GM18861 (cell line): ENCODE measurements around the gene SH2D7.

Experiments used
- ATAC-seq: cut with Tn5 transposase; IDR thresholded peaks from one replicate; pipeline ENCODE4 v1.9.1; 2021; ENCODE audit not compliant: unreplicated experiment

SH2D7 gene

GRCh38 chr15:78077871-78078210 lies 14.5 kb upstream of the SH2D7 start:
- ATAC-seq = no peak

GRCh38 chr15:78079298-78080087 lies 12.9 kb upstream of the SH2D7 start:
- ATAC-seq = no peak

DNA sequence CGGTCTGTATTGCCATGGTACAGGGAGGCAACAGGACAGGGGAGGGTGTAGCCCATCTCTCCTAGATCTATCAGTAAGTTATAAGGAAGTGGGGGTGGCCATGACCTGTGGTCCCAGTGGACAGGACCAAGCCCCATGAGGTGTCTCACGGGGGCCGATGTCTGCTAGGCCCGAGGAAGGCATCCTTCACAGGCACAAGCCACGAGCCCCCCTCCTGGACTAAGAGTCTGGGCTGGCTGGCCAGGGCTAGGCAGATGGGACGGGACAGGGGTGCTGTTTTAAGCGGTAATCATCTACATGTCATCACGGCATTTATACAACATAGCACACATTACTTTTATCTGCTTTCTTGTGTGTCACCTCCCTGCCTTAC lies 12.3 kb upstream of the SH2D7 start:
- no peak for ATAC-seq

DNA sequence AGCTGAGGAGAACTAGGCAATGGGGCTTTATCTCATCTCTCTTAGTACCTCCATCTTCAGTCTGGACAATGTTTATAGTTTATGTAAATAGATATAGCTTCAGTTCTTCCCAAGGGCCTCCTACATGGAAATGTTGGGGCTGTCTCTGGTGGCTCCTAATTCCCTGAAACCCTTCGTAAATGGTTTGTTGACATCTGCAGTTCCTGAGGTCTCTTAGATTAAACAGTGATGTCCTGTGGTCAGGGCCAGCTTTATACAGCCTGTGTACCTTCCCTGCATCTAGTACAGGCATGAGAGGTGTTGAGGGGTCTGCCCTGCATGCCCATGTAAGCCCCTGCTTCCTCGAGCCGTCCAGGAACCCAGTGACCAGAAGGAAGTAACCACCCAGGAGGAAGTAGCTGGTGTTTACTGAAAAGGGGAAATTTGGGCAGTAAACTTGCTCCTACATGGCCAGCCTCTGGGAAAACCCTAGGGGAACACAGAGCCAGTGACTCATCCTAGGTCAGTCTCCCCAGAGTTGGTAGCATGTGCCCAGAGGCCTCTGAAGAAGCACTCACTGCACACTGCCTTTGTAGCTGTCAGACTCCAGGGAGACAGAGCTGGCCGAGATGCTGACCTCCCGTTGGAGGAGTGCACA lies 10.1 kb upstream of the SH2D7 start:
- ATAC-seq = no peak

- no peak for ATAC-seq
Measured at GRCh38 chr15:78082743-78083110, 9.6 kb upstream of the SH2D7 start.

DNA sequence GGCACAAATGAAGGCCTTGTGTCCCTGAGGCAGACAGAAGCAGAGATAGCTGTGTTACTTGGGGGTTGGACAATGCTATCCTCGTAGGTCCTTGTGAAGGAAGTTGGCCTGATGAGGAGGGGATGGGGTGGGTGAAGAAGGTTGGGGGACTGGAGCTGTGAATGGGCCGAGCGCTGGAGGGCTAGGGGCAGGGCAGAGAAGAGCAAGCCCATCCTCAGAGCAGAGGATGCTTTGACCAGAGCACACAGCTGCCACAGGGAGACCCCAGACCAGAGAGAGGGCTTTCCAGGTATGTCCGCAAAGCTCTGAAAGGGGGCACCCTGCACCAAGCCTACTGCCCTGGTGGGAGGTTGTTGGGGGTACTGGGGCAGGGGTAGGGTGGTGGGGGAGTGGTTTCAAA lies 9.2 kb upstream of the SH2D7 start:
- ATAC-seq = no peak

GRCh38 chr15:78083687-78084448 lies 8.5 kb upstream of the SH2D7 start:
- ATAC-seq = no peak

DNA sequence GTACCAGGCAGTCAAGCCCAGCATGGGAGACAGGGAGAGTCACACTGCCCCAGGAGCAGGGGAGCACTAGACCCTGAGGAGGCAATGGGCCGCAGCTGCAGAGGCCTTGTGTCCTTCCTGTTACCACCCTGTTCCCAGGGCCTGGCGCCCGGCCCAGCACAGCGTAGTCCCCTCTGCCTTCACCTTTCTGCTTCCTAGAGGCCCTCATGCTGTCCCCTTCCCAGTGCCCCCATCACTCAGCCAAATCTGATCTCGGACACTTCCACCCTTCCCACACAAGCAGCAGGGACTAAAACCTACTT lies 8.0 kb upstream of the SH2D7 start:
- ATAC-seq = no peak

DNA sequence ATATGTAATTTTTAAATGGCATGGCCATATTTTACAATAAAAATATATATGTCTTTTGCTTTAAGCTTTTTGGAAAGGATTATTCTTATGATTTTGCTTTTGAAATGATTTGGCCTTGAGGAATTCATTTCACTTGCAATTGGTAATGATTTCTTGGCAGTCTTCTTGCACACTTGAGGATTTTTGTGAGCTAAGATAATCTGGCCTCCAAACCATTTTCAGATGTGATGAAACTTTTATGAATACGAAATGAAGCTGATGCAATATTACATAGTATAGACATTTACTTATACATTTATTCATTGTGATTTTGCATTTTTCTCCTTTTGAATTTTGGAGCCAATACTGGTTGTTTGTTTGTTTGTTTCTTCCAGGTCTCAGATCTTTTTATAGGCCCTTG lies 6.4 kb upstream of the SH2D7 start:
- no peak for ATAC-seq

DNA sequence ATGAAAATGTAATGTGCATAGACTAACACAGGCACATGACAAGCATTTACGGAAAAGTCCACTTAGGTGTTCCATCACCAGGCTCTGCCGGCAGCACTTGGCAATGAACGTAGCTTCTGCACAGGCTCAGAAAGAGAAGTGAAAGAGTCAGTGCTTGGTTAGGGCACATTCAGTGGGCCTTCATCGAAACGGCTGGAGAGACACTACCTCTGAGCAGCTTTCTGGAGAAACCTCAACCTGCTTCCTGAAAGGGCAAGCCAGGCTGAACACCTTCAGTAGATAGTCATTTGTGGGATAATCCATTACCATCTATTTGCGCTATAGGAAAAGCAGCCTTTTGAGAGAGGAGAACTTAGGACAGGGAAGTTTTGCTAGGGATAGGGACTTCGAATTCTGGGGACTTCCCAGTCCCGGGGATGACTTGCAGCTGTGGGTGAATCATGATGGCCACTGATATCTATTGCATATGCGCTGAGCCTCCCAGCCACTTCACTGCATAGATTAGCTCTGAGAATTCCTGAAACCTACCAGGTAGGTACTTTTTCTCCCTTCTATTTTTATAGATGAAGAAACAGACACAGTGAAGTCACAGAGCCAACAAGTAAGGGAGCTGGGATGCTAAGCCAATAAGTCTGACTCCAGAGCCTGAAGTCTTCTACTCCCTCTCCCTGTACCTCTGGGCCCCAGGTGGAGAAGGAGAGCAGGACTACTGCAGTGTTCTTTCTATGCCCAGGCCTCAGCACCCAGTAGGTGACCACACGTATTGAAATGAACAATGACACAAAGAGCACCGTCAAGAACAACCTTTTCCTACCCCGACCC lies 4.2 kb upstream of the SH2D7 start:
- peak; percentile 78 for ATAC-seq

DNA sequence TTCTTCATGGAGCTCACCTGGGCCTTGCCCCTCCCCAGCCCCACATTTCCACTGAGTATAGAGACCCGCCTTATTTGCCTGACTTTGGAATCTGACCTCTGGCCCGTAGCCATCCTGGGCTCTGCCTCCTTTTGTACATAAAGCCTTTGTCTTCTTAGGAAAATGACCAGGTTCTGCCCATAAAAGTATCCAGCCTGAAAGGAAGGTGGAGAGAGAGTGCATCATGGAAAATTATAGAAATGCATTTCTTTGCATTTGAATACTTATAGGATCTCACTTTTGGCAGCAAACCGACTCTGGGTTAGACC lies 3.6 kb upstream of the SH2D7 start:
- ATAC-seq = no peak

- ATAC-seq = no peak
Measured at GRCh38 chr15:78090422-78091063, 1.8 kb upstream of the SH2D7 start.

- no peak for ATAC-seq
Measured at GRCh38 chr15:78093242-78094020, 1.1 kb downstream of the SH2D7 start.

DNA sequence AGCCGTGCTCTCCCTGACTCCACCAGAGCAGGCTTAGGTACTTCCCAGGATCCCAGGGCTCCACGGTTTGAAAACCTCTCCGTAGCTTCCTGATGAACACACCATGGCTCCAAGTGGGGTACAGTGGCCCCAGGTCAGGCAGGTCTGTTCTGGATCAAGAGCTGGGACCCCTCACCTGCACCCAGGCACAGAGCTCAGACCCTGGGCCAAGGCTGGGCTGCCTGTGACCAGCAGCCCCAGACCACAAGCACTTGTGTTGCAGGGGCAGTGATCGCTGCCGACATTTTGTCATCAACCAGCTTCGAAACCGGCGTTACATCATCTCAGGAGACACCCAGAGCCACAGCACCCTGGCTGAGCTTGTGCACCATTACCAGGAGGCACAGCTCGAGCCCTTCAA lies 5.3 kb downstream of the SH2D7 start:
- ATAC-seq = no peak

DNA sequence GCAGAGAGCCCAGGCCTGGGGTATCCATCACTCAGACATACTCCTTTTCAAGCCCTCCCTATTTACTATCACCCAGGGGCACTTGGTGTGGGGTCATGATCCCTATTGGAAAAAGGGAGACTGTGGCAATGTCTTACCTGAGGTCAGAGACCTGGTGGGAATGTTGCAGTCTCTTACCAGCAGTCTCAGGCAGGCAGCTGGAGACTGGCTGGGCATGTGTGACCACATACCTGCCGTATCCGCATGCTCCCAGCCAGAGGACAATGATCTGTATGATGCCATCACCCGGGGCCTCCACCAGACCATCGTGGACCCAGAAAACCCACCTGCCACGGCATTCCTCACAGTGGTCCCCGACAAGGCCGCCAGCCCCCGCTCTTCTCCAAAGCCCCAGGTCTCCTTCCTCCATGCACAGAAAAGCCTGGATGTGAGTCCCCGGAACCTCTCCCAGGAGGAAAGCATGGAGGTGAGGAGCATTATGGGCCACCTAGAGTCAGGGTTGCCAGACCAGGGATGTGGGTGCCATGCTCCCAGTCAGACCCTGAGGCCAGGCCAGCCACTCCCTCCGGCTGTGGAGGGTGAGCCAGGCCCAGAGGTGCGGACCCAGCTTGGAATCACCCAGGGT lies 5.9 kb downstream of the SH2D7 start:
- ATAC-seq = no peak

- no peak for ATAC-seq
Measured at GRCh38 chr15:78100886-78101285, 8.5 kb downstream of the SH2D7 start.

- ATAC-seq = no peak
Measured at GRCh38 chr15:78101423-78102105, 9.2 kb downstream of the SH2D7 start.

- no peak for ATAC-seq
Measured at GRCh38 chr15:78102211-78102610, 9.8 kb downstream of the SH2D7 start.

GRCh38 chr15:78102741-78103140 lies 10.4 kb downstream of the SH2D7 start:
- ATAC-seq = no peak
